Activated T-cell treated with anti-CD3 and anti-CD28 coated beads for 4 hours (primary cell): ENCODE measurements around the gene LYPD5.

Experiments
- DNase-seq: peaks from one replicate; pipeline ENCODE4 v3.0.0-alpha.2; 2020

Gene LYPD5

GRCh38 chr19:43749898-43750297 is 52.3 kb downstream of the LYPD5 start:
- no peak for DNase-seq

- DNase-seq: no peak
Measured at GRCh38 chr19:43749152-43749551, 53.1 kb downstream of the LYPD5 start.

GRCh38 chr19:43748685-43749084 is 53.6 kb downstream of the LYPD5 start:
- DNase-seq: no peak

- no peak for DNase-seq
Measured at GRCh38 chr19:43748205-43748594, 54.0 kb downstream of the LYPD5 start.

GRCh38 chr19:43747557-43748204 is 54.6 kb downstream of the LYPD5 start:
- DNase-seq: no peak
